NCI-H128 (cell line): ENCODE results near the gene IRF8.

Experiments used
- DNase-seq: peaks from one replicate; lab custom pipeline; 2025; ENCODE audit not compliant: unreplicated experiment; lab: John Stamatoyannopoulos, UW

Gene IRF8

GRCh38 chr16:85912211-85912974 is 13.4 kb downstream of the IRF8 start:
- no peak for DNase-seq

- DNase-seq = no peak
These were observed 14.2 kb downstream of the IRF8 start for GRCh38 chr16:85913141-85913601.

DNA sequence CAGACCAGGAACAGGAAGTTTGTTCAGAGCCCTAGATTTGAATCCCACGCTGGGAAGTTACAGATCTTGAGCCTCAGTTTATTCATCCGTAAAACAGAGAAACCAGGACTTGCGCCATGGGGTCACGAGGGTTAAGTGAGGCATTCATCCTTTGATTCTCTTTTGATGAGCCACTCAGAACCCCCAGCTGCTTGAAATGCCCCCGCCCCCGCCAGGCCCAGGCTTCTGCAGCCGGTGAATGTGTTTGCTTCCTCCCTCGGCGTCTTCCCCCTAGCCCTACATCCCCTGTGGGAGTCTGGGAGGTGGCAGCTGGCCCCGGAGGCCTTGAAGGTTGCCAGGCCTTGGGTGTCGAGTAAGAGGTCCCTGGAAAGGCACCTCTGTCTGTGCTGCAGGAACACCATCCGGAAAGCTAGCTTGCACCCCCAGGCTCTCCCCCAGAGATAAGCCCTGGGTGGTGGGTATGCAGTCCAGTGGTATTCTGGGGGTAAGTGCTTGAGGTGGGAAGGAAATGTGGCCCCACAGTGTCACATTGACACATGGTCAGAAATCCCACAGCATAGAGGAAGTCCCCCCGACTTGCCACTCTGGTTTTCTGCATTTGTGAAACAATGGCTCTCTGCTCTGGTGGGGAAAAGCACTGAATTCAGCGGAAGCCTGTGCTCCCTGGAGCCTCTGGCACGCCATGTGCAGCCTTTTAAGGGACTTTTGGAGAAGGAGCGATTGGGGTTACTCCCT is 14.9 kb downstream of the IRF8 start:
- no peak for DNase-seq

GRCh38 chr16:85914423-85914794 is 15.4 kb downstream of the IRF8 start:
- DNase-seq = no peak

DNA sequence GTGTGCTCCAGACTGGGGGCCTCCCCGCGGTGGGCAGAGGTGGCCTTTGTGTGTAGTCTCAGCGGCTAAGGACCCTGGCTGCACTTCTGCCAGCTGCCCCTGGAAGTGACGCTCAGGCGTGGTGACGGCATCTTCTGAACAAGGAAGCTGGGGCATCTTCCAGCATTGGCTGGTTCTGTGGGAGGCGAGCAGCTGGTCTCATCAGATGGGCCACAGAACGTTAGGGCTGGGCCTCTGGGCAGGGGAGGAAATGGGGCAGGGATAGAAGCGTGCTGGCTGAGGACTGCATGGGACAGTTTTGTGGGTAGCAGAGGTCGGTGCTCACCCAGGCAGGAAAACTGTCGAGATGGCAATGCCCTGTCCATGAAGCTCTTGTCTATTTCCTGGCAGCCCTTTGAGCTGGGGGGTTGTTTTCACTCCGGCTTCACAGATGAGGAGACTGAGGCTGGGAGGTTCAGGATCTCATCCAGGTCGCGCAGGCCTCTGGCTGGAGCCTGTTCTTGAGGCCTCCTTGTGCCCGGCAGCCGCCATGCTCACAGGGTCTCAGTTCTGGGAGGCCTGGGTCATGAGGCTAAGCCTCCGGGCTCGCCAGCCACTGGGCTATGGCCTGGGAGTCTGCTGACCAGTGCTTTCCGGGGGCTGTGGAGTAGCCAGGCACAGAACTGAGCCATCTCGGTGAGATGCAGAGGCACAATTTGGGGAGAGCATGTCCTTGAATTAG is 16.3 kb downstream of the IRF8 start:
- no peak for DNase-seq

DNA sequence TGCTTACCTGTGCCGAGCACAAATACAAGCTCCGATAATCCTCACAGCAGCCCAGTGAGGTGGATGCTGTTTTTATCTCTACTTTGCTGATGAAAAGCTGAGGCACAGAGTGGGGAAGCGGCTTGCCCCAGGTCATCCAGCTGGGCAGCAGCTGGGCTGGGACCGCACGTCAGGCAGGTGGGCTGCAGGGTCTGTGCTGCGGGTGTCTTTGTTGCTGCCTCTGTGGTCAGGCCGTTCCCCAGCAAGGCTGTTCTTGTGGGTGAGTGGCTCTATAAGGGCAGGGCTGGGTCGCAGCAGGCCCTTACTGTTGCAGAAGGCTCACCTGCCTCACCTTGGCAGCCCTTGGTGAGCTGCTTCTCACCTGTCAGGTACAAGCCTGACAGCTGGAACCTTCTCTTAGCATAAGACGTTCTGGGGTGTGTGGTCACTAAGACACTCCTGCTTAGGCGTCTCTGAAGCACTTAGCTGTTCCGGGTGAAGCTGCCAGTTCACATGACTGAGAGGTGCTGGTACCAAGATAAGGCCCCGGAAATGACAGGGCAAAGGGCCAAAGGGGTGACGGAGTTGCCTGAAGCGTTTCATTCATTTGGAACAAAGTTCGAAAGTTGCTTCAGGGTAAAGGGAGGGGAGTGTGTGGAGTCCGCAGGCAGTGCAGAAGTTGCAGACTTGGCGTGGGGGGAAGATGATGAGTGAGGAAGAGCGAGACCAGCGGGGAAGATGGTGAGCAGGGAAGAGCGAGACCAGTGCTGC is 17.4 kb downstream of the IRF8 start:
- no peak for DNase-seq

DNA sequence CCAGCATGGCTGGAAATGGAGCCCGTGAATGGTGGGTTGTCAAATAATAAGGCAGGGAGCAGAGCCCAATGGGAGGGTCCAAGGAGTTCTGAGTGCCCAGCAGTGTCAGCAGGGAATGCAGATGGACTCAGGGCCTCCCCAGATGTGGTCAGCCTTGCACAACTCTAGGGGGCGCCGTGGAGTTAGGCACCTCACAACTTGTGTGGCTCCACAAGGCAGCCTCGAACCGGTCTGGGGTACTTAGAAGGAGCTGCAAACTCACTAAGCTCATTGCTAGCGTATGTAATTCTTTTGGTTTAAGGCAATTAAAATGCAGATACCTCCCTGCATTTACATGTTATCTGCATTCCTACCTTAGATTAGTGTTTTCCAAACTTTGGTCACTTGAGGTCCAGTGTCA is 18.1 kb downstream of the IRF8 start:
- no peak for DNase-seq

DNA sequence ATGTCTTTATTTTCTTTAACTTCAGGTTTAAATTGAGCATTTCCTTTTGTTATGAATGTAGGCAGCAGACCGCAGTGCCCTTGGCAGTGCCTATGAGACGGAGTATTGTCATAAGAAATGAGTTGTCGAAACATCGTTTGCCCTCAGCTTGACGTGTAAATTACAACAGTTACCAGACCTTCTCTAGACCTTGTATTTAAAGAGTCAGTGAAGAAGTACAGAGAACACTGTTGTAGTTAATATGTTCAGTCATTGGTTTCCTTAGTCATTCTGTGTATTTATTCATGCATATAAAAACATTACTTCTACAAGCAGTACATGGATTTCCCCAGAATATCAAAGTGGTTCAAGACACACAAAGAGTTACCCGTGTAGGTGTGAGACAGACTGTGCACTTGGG is 19.0 kb downstream of the IRF8 start:
- no peak for DNase-seq

GRCh38 chr16:85918436-85918835 is 19.5 kb downstream of the IRF8 start:
- no peak for DNase-seq

GRCh38 chr16:85919271-85920267 is 20.6 kb downstream of the IRF8 start:
- no peak for DNase-seq

GRCh38 chr16:85921026-85921425 is 22.1 kb downstream of the IRF8 start:
- no peak for DNase-seq

DNA sequence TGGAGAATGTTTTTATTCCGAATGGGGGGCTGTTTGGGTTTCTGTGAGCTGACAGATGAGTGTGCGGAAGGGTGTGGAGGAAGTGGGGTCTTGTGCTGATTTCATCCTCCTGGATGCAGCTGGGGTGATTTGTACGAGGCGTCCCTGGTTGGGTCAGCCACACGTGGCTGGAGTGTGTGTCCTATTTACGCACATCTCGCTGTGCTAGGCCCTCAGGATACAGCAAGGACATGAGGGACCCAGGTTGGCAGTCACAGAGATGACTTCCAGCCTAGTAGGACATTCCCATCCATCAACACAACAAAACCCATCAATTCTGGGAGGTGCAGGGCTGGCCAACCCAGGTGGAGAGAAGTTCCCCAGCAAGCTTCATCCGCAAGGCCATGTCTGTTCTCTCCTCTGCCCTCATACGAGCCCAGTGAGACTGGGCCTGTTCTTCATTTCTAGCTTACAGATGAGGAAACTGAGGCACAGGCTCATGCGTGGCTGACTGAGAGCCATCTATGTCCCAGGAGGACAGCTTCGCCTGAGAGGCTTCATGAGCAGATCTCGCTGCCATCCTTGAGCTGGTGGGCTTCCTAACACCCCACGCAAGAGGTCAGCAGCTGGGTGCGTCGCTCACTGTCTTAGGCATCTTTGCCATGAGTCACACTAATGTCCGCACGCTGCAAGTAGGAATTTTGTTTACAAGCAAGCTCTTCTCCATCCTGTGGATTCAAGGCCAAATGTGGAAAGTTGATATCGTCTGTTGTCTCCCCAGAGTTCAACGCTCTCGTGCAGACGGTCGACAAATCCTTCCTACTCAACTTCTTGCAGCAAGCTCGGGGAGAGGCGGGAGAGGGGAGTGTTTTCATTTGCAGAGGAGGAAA is 24.4 kb downstream of the IRF8 start:
- DNase-seq = no peak

- no peak for DNase-seq
These were observed 25.7 kb downstream of the IRF8 start for GRCh38 chr16:85924675-85925074.

DNA sequence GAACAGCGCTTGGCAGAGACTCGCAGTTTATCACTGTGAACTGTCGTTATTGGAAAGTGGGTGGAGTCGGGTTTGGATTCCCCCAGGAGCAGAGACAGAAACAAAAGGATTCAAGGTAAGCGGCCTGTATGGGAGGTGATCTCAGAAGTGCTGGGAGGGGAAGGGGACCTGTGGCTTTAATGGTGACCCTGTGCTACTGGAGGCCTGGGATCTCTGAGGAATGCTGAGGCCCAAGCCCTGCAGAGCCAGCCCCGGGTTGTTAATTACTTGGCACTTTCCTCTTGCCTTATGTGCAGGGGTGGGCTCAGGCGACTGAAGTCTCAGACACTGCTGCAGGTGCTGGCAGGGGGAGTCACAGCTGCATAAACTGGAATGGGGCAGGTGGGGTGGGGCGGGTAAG is 27.4 kb downstream of the IRF8 start:
- no peak for DNase-seq

GRCh38 chr16:85927371-85927770 is 28.4 kb downstream of the IRF8 start:
- no peak for DNase-seq

- no peak for DNase-seq
These were observed 29.0 kb downstream of the IRF8 start for GRCh38 chr16:85927959-85928358.

DNA sequence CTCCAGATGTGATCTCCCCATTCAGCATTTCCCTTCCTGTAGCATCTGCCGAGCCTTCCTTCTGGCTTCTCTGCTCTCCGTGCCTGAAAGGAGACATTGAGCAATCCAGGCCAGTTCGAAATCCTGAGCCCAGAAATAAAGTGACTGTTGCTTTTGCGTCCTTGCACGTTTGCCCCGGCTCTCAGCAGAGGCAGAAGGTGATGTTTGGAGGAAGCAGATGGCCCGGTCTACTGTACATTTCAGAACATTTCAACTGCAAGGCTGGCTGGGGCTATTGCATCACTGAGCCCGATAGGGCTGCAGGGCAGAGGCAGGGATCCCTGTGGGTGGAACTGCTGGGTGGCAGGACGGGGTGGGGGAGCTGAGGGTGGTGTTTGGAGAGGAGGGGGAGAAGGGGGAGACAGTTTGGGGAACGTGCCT is 29.4 kb downstream of the IRF8 start:
- no peak for DNase-seq

GRCh38 chr16:85929259-85929721 is 30.3 kb downstream of the IRF8 start:
- DNase-seq = no peak

GRCh38 chr16:85930301-85930700 is 31.3 kb downstream of the IRF8 start:
- no peak for DNase-seq
